SK-N-SH (cell line): ENCODE data around the gene UPF2. TPM values are rescaled to one million over a fixed set of nuclear protein-coding genes. Genes with fewer than 3 reads are reported as not detected.

Experiments
- CTCF ChIA-PET: fragments of 300-600, 350-600 bp; formaldehyde crosslinking; extraction: SDS; loops from one replicate; lab custom pipeline; 2021; lab: Yijun Ruan, JAX
- POLR2A ChIA-PET: fragments of 350-600 bp; sonication (Branson Sonifier 250); formaldehyde crosslinking; extraction: SDS; loops from one replicate; lab custom pipeline; 2020; ENCODE audit warnings: antibody characterized with exemption, inconsistent platforms; lab: Yijun Ruan, JAX
- DNase-seq: peaks from one replicate; pipeline ENCODE4 v3.0.0; 2012
- H2AFZ ChIP-seq: fragments of 200-600 bp; sonication (generic); 2 replicates; pipeline ENCODE4 v1.8.1; 2016; ENCODE audit warnings: antibody characterized with exemption, mild to moderate bottlenecking, low read depth
- H3F3A ChIP-seq: fragments of 200-600 bp; sonication (generic); replicated peaks from 2 replicates; pipeline ENCODE3; 2016; ENCODE audit warnings: antibody characterized with exemption, mild to moderate bottlenecking; ENCODE audit not compliant: insufficient read depth
- H3K27ac ChIP-seq, 2 experiments: fragments of 200-500 bp in 1 of 2; fragments of 200-600 bp in 1 of 2; sonication (Bioruptor generic) in 1 of 2; sonication (generic), shearing (Covaris generic) in 1 of 2; 2 replicates each; pipeline versions ENCODE4 v1.5.1 to v1.6.1; 2014 to 2016; ENCODE audit warnings: low read depth in 2 of 2, inconsistent platforms in 1 of 2, low read length in 1 of 2, mild to moderate bottlenecking in 1 of 2, mixed read lengths in 1 of 2
- H3K27me3 ChIP-seq: fragments of 200-600 bp; sonication (generic), shearing (Covaris generic); 2 replicates; pipeline ENCODE4 v1.6.1; 2016; ENCODE audit warnings: mixed run types; ENCODE audit not compliant: insufficient read depth
- H3K36me3 ChIP-seq, 2 experiments: fragments of 200-500 bp in 1 of 2; fragments of 200-600 bp in 1 of 2; sonication (Bioruptor generic) in 1 of 2; sonication (generic) in 1 of 2; replicated peaks in 1 of 2; 2 replicates each; pipeline versions ENCODE3 to v1.5.1; 2014 to 2016; ENCODE audit warnings: low read length in 1 of 2, mild to moderate bottlenecking in 1 of 2; ENCODE audit not compliant: insufficient read depth in 2 of 2, control insufficient read depth in 1 of 2
- H3K4me1 ChIP-seq, 2 experiments: fragments of 200-500 bp in 1 of 2; fragments of 200-600 bp in 1 of 2; sonication (Bioruptor generic) in 1 of 2; sonication (generic), shearing (Covaris generic) in 1 of 2; 2 replicates each; pipeline versions ENCODE4 v1.5.1 to v1.6.1; 2014 to 2016; ENCODE audit warnings: low read depth in 1 of 2, low read length in 1 of 2, mixed run types in 1 of 2; ENCODE audit not compliant: insufficient read depth in 2 of 2, control insufficient read depth in 1 of 2
- H3K4me2 ChIP-seq: fragments of 200-600 bp; sonication (generic), shearing (Covaris generic); 2 replicates; pipeline ENCODE4 v1.6.1; 2017; ENCODE audit warnings: mixed run types
- H3K4me3 ChIP-seq, 2 experiments: fragments of 200-500 bp in 1 of 2; fragments of 200-600 bp in 1 of 2; sonication (Bioruptor generic) in 1 of 2; sonication (generic), shearing (Covaris generic) in 1 of 2; 2 replicates each; pipeline versions ENCODE4 v1.5.1 to v1.8.1; 2014 to 2016; ENCODE audit warnings: low read depth in 2 of 2, inconsistent platforms in 1 of 2, low read length in 1 of 2, mild to moderate bottlenecking in 1 of 2, mixed read lengths in 1 of 2, moderate library complexity in 1 of 2
- H3K79me2 ChIP-seq: fragments of 200-600 bp; sonication (generic); 2 replicates; pipeline ENCODE4 v1.8.1; 2017; ENCODE audit warnings: mild to moderate bottlenecking; ENCODE audit not compliant: insufficient read depth
- H3K9ac ChIP-seq: fragments of 200-600 bp; sonication (generic); 2 replicates; pipeline ENCODE4 v1.6.1; 2017; ENCODE audit warnings: mixed run types
- H3K9me2 ChIP-seq: fragments of 200-600 bp; sonication (generic); 2 replicates; pipeline ENCODE4 v1.6.1; 2017; ENCODE audit warnings: mixed run types
- H3K9me3 ChIP-seq: fragments of 200-600 bp; sonication (generic); 2 replicates; pipeline ENCODE4 v1.6.1; 2017; ENCODE audit warnings: mixed run types, mild to moderate bottlenecking, moderate library complexity
- H4K20me1 ChIP-seq: fragments of 200-600 bp; sonication (generic); 2 replicates; pipeline ENCODE4 v1.6.1; 2017; ENCODE audit warnings: mild to moderate bottlenecking, mixed run types; ENCODE audit not compliant: insufficient read depth
- CHD2 ChIP-seq: fragments of 150-350 bp; IDR thresholded peaks from 2 replicates; pipeline ENCODE4 v1.6.1; 2018; ENCODE audit warnings: low read length; ENCODE audit not compliant: partially characterized antibody
- EP300 ChIP-seq, 2 experiments: IDR thresholded peaks; 2 replicates each; pipeline versions ENCODE4 v1.4.0 to v1.6.1; 2012; ENCODE audit warnings: borderline replicate concordance in 1 of 2, low read depth in 1 of 2, low read length in 1 of 2
- EZH2phosphoT487 ChIP-seq: fragments of 200-600 bp; sonication (generic); IDR thresholded peaks from 2 replicates; pipeline ENCODE4 v1.6.1; 2017; ENCODE audit warnings: low read depth, mixed run types, mild to moderate bottlenecking, antibody characterized with exemption, moderate library complexity, borderline replicate concordance
- FOSL2 ChIP-seq: IDR thresholded peaks from 2 replicates; pipeline ENCODE4 v1.4.0; 2012; ENCODE audit warnings: low read depth, mild to moderate bottlenecking, moderate library complexity, borderline replicate concordance
- FOXJ3 ChIP-seq: sonication (generic); formaldehyde crosslinking; IDR thresholded peaks from 2 replicates; pipeline ENCODE4 v1.5.1; 2020; ENCODE audit warnings: mild to moderate bottlenecking, missing genetic modification reagents
- FOXM1 ChIP-seq: IDR thresholded peaks from 2 replicates; pipeline ENCODE4 v1.4.0; 2012; ENCODE audit warnings: low read depth, mild to moderate bottlenecking
- GATA2 ChIP-seq: sonication (generic); formaldehyde crosslinking; IDR thresholded peaks from 2 replicates; pipeline ENCODE4 v1.5.0; 2020; ENCODE audit warnings: mild to moderate bottlenecking, missing genetic modification reagents
- JUND ChIP-seq: IDR thresholded peaks from 2 replicates; pipeline ENCODE4 v1.4.0; 2012
- MEF2A ChIP-seq: IDR thresholded peaks from 2 replicates; pipeline ENCODE4 v1.4.0; 2012; ENCODE audit warnings: low read depth, borderline replicate concordance
- NFIC ChIP-seq: IDR thresholded peaks from 2 replicates; pipeline ENCODE4 v1.4.0; 2012; ENCODE audit warnings: borderline replicate concordance
- PBX3 ChIP-seq: IDR thresholded peaks from 2 replicates; pipeline ENCODE4; 2012
- POLR2AphosphoS5 ChIP-seq: IDR thresholded peaks from 2 replicates; pipeline ENCODE4 v1.6.1; 2012; ENCODE audit warnings: low read depth, low read length
- SMC3 ChIP-seq: IDR thresholded peaks from 2 replicates; pipeline ENCODE4 v1.6.1; 2012; ENCODE audit warnings: low read depth, low read length, improper control_type of control experiment
- TAF1 ChIP-seq: IDR thresholded peaks from 2 replicates; pipeline ENCODE4 v1.6.1; 2012; ENCODE audit warnings: low read depth, mild to moderate bottlenecking, low read length, moderate library complexity, borderline replicate concordance
- TCF12 ChIP-seq: IDR thresholded peaks from 2 replicates; pipeline ENCODE4 v1.4.0; 2012
- TEAD4 ChIP-seq: IDR thresholded peaks from 2 replicates; pipeline ENCODE4 v1.4.0; 2012; ENCODE audit warnings: mild to moderate bottlenecking, borderline replicate concordance; ENCODE audit not compliant: insufficient read depth
- WGBS: methylation state at CpG from one replicate; pipeline ENCODE4 v1.1.6; 2017; ENCODE audit warnings: low lambda C conversion rate; 5-methylcytosine and 5-hydroxymethylcytosine counted together
- polyA plus RNA-seq, 3 experiments: library from polyadenylated mRNA; depleted of rRNA; stranded (reverse); fragments of >200 nt; gene quantifications; 2 replicates each; pipeline ENCODE4 v1.2.3, GENCODE V29; 2012
- TF ChIP-seq, protein P1 (sequence below): IDR thresholded peaks from 2 replicates; pipeline ENCODE4 v1.4.0; 2012; ENCODE audit warnings: low read depth, borderline replicate concordance
- TF ChIP-seq, protein P2 (sequence below): IDR thresholded peaks from 2 replicates; pipeline ENCODE4 v1.6.1; 2012; ENCODE audit warnings: mild to moderate bottlenecking, low read depth, low read length, moderate library complexity
- TF ChIP-seq, protein P3 (sequence below): IDR thresholded peaks from 2 replicates; pipeline ENCODE4 v1.4.0; 2012; ENCODE audit warnings: low read depth
- TF ChIP-seq, protein P4 (sequence below): IDR thresholded peaks from 2 replicates; pipeline ENCODE4 v1.4.0; 2012; ENCODE audit warnings: low read depth, borderline replicate concordance

Gene UPF2
- polyA plus RNA-seq, 1 of the 3 experiments (the other 2 are of a cell fraction) = 4.7 TPM

DNA sequence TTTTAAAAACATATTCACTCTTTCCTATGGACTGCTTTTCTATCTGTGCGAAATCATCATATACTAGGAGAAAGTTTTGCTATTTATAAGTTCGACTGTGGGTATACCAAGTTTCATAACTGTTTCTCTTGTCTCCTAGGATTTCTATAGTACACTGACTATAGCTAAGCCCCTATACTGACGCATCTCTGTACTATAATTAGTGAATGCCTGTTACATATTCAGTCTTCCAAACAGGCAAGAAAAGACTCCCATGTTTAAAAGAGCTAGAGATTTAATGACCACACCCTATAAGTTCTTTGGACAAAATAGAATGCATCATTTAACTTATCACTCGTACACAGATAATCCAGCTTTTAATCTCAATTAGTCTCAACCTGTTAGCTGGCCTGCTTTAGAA, 80.8 kb downstream of the UPF2 start:
- no peaks in the 10 kb centered on the region for H3K27me3 ChIP-seq
- DNase-seq = no peak
- 95% methylated on average over 4 of the region's 4 CpGs for WGBS
- no peak overlapping the region for H3K27ac ChIP-seq
- no peak overlapping the region for H2AFZ ChIP-seq
- H3K9ac ChIP-seq = no peak overlapping the region
- no peak overlapping the region for H3K4me3 ChIP-seq
- peaks cover 3% of the 10 kb centered on the region; the same call in 1 of the 2 replicates for H3K9me3 ChIP-seq
- H4K20me1 ChIP-seq = no peaks in the 10 kb centered on the region
- peaks cover 52 to 57% of the 10 kb centered on the region in 2 experiments for H3K36me3 ChIP-seq
- ChIA-PET CTCF (interaction anchor here (1.1 kb wide), 1 partner anchor 25 kb away, joined by 7 read pairs; no protein-coding TSS in a partner anchor), POLR2A (no interaction called here)
- no peak overlapping the region for H3K4me2 ChIP-seq
- no peaks in the 10 kb centered on the region for H3K79me2 ChIP-seq
- no peak for TF ChIP-seq TAF1
- no peak for TF ChIP-seq POLR2AphosphoS5
- no peak for TF ChIP-seq GATA2 (CRISPR knock-in tag)
- no peak for TF ChIP-seq SMC3
- TF ChIP-seq, protein P1, sequence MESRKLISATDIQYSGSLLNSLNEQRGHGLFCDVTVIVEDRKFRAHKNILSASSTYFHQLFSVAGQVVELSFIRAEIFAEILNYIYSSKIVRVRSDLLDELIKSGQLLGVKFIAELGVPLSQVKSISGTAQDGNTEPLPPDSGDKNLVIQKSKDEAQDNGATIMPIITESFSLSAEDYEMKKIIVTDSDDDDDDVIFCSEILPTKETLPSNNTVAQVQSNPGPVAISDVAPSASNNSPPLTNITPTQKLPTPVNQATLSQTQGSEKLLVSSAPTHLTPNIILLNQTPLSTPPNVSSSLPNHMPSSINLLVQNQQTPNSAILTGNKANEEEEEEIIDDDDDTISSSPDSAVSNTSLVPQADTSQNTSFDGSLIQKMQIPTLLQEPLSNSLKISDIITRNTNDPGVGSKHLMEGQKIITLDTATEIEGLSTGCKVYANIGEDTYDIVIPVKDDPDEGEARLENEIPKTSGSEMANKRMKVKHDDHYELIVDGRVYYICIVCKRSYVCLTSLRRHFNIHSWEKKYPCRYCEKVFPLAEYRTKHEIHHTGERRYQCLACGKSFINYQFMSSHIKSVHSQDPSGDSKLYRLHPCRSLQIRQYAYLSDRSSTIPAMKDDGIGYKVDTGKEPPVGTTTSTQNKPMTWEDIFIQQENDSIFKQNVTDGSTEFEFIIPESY = no peak
- TF ChIP-seq EZH2phosphoT487 = no peak
- TF ChIP-seq, protein P2, sequence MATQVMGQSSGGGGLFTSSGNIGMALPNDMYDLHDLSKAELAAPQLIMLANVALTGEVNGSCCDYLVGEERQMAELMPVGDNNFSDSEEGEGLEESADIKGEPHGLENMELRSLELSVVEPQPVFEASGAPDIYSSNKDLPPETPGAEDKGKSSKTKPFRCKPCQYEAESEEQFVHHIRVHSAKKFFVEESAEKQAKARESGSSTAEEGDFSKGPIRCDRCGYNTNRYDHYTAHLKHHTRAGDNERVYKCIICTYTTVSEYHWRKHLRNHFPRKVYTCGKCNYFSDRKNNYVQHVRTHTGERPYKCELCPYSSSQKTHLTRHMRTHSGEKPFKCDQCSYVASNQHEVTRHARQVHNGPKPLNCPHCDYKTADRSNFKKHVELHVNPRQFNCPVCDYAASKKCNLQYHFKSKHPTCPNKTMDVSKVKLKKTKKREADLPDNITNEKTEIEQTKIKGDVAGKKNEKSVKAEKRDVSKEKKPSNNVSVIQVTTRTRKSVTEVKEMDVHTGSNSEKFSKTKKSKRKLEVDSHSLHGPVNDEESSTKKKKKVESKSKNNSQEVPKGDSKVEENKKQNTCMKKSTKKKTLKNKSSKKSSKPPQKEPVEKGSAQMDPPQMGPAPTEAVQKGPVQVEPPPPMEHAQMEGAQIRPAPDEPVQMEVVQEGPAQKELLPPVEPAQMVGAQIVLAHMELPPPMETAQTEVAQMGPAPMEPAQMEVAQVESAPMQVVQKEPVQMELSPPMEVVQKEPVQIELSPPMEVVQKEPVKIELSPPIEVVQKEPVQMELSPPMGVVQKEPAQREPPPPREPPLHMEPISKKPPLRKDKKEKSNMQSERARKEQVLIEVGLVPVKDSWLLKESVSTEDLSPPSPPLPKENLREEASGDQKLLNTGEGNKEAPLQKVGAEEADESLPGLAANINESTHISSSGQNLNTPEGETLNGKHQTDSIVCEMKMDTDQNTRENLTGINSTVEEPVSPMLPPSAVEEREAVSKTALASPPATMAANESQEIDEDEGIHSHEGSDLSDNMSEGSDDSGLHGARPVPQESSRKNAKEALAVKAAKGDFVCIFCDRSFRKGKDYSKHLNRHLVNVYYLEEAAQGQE = no peak
- TF ChIP-seq MEF2A = no peak
- TF ChIP-seq PBX3 = no peak
- TF ChIP-seq FOXM1 = no peak
- no peak for TF ChIP-seq TEAD4
- no peak for TF ChIP-seq FOSL2
- TF ChIP-seq, protein P3, sequence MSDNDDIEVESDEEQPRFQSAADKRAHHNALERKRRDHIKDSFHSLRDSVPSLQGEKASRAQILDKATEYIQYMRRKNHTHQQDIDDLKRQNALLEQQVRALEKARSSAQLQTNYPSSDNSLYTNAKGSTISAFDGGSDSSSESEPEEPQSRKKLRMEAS = no peak
- TF ChIP-seq, protein P4, sequence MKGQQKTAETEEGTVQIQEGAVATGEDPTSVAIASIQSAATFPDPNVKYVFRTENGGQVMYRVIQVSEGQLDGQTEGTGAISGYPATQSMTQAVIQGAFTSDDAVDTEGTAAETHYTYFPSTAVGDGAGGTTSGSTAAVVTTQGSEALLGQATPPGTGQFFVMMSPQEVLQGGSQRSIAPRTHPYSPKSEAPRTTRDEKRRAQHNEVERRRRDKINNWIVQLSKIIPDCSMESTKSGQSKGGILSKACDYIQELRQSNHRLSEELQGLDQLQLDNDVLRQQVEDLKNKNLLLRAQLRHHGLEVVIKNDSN = no peak
- no peak for TF ChIP-seq FOXJ3
- no peak for TF ChIP-seq EP300 (IDR thresholded peaks at IDR 0.05; ENCODE audit: borderline replicate concordance in 1 of 2, low read depth in 1 of 2, low read length in 1 of 2)
- no peak for TF ChIP-seq TCF12
- no peak for TF ChIP-seq NFIC
- no peak for TF ChIP-seq CHD2
- no peak for TF ChIP-seq JUND
- H3K4me1 ChIP-seq = no peaks in the 10 kb centered on the region
- no peaks in the 10 kb centered on the region for H3F3A ChIP-seq
- H3K9me2 ChIP-seq = no peaks in the 10 kb centered on the region
